Kidney epithelial cell (primary cell): Measurements from ENCODE around the gene MYNN. TPM values are rescaled to one million over a fixed set of nuclear protein-coding genes. Genes with fewer than 3 reads are reported as not detected.

ENCODE experiments used
- DNase-seq: peaks from one replicate; pipeline ENCODE4 v3.0.0-alpha.2; 2010; ENCODE audit warnings: low read depth
- H3K27me3 ChIP-seq: 2 replicates; pipeline ENCODE4 v1.6.0; 2011; ENCODE audit warnings: low read length; ENCODE audit not compliant: control insufficient read depth, insufficient read depth
- H3K36me3 ChIP-seq: 2 replicates; pipeline ENCODE4 v1.5.1; 2011; ENCODE audit warnings: low read length; ENCODE audit not compliant: control insufficient read depth, insufficient read depth
- H3K4me3 ChIP-seq: 2 replicates; pipeline ENCODE4 v1.5.1; 2011; ENCODE audit warnings: low read depth, mild to moderate bottlenecking, control low read depth, low read length
- CTCF ChIP-seq: IDR thresholded peaks from 2 replicates; pipeline ENCODE4 v1.5.1; 2011; ENCODE audit warnings: mild to moderate bottlenecking, moderate library complexity, low read length, control low read depth, inconsistent platforms; ENCODE audit not compliant: insufficient read depth, poor library complexity, severe bottlenecking
- total RNA-seq: library from RNA; depleted of rRNA; stranded (reverse); fragments of >200 nt; gene quantifications from 2 replicates; pipeline ENCODE4 v1.2.3, GENCODE V29; 2015

MYNN gene
- total RNA-seq, 1 donor from 2014 or later = 17.3 TPM

- DNase-seq = no peak
- TF ChIP-seq CTCF = no peak
- H3K27me3 ChIP-seq = no peaks in the 10 kb centered on the region
Measured at GRCh38 chr3:169772305-169772896, 795 bp upstream of the MYNN start.

GRCh38 chr3:169774186-169774585 lies 990 bp downstream of the MYNN start:
- no peak for TF ChIP-seq CTCF
- Histone ChIP-seq H3K4me3 (peak overlapping the region; percentile 88), H3K27me3 (no peaks in the 10 kb centered on the region), H3K36me3 (peaks cover 1% of the 10 kb centered on the region)
- no peak for DNase-seq

More at GRCh38 chr3:169772305-169772896, 795 bp upstream of the MYNN start:
- Histone ChIP-seq H3K36me3 (no peaks in the 10 kb centered on the region), H3K4me3 (peak overlapping the region; percentile 88)

GRCh38 chr3:169777822-169778221 lies 4.6 kb downstream of the MYNN start:
- H3K36me3 ChIP-seq = peaks cover 1% of the 10 kb centered on the region

GRCh38 chr3:169780742-169781141 lies 7.5 kb downstream of the MYNN start:
- no peak overlapping the region for H3K4me3 ChIP-seq
- H3K36me3 ChIP-seq = peaks cover 1% of the 10 kb centered on the region

More at GRCh38 chr3:169777822-169778221, 4.6 kb downstream of the MYNN start:
- DNase-seq = no peak
- no peak overlapping the region for H3K4me3 ChIP-seq
- H3K27me3 ChIP-seq = no peaks in the 10 kb centered on the region
- TF ChIP-seq CTCF = no peak

GRCh38 chr3:169781209-169781855 lies 8.1 kb downstream of the MYNN start:
- no peaks in the 10 kb centered on the region for H3K27me3 ChIP-seq
- H3K36me3 ChIP-seq = peaks cover 1% of the 10 kb centered on the region
- no peak for TF ChIP-seq CTCF

More at GRCh38 chr3:169780742-169781141, 7.5 kb downstream of the MYNN start:
- TF ChIP-seq CTCF = no peak
- H3K27me3 ChIP-seq = no peaks in the 10 kb centered on the region
- DNase-seq = no peak

GRCh38 chr3:169787120-169787519 lies 13.9 kb downstream of the MYNN start:
- Histone ChIP-seq H3K27me3 (no peaks in the 10 kb centered on the region), H3K36me3 (no peaks in the 10 kb centered on the region), H3K4me3 (no peak overlapping the region)
- no peak for DNase-seq
- TF ChIP-seq CTCF = no peak

More at GRCh38 chr3:169781209-169781855, 8.1 kb downstream of the MYNN start:
- H3K4me3 ChIP-seq = no peak overlapping the region
- DNase-seq = no peak
